Measurements from ENCODE around the gene UPP2. TPM values are rescaled to one million over a fixed set of nuclear protein-coding genes. Genes with fewer than 3 reads are reported as not detected.
A peak's percentile ranks its signal among the peaks of the same experiment; 100 is the strongest.

The UPP2 gene
- total and polyA plus RNA-seq, 2 of the 13 experiments (the other 11 are each of a cell fraction or from before 2014, with no cell fraction given): 0.07 to 0.28 TPM

- TF ChIP-seq EHMT2 (IDR thresholded peaks at IDR 0.05; ENCODE audit: borderline replicate concordance, low read depth, low read length): peak; percentile 41; the same call in 1 of the 2 replicates
- peak; percentile 88 for TF ChIP-seq GATAD2A (CRISPR knock-in tag; IDR thresholded peaks at IDR 0.05)
- TF ChIP-seq, protein P1, sequence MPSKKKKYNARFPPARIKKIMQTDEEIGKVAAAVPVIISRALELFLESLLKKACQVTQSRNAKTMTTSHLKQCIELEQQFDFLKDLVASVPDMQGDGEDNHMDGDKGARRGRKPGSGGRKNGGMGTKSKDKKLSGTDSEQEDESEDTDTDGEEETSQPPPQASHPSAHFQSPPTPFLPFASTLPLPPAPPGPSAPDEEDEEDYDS (CRISPR knock-in tag; IDR thresholded peaks at IDR 0.05): no peak
- TF ChIP-seq SALL1 (CRISPR knock-in tag; IDR thresholded peaks at IDR 0.05): peak; percentile 78
- no peak for TF ChIP-seq PAF1 (CRISPR knock-in tag; IDR thresholded peaks at IDR 0.05)
- no peak for TF ChIP-seq ZNF333 (CRISPR knock-in tag; IDR thresholded peaks at IDR 0.05; ENCODE audit: borderline replicate concordance)
- TF ChIP-seq KLF13 (CRISPR knock-in tag; IDR thresholded peaks at IDR 0.05): no peak
- 0 out of 2 replicates have a peak, but pooled peaks have one; percentile 50 for TF ChIP-seq ELF4 (CRISPR knock-in tag; IDR thresholded peaks at IDR 0.05; ENCODE audit: borderline replicate concordance)
- TF ChIP-seq, protein P2, sequence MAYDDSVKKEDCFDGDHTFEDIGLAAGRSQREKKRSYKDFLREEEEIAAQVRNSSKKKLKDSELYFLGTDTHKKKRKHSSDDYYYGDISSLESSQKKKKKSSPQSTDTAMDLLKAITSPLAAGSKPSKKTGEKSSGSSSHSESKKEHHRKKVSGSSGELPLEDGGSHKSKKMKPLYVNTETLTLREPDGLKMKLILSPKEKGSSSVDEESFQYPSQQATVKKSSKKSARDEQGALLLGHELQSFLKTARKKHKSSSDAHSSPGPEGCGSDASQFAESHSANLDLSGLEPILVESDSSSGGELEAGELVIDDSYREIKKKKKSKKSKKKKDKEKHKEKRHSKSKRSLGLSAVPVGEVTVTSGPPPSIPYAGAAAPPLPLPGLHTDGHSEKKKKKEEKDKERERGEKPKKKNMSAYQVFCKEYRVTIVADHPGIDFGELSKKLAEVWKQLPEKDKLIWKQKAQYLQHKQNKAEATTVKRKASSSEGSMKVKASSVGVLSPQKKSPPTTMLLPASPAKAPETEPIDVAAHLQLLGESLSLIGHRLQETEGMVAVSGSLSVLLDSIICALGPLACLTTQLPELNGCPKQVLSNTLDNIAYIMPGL (CRISPR knock-in tag; IDR thresholded peaks at IDR 0.05; ENCODE audit: borderline replicate concordance in 1 of 2, low read depth in 1 of 2): peak; percentile 26 to 70; a peak in 2 of 4 replicates
- TF ChIP-seq AHDC1 (CRISPR knock-in tag; IDR thresholded peaks at IDR 0.05; ENCODE audit: borderline replicate concordance): peak; percentile 89; the same call in 1 of the 2 replicates
- TF ChIP-seq FOXJ3 (CRISPR knock-in tag; IDR thresholded peaks at IDR 0.05; ENCODE audit: borderline replicate concordance): peak; percentile 57; the same call in 1 of the 2 replicates
- peak; percentile 25 for TF ChIP-seq XRCC5 (optimal IDR thresholded peaks at IDR 0.05; ENCODE audit: low read length)
- TF ChIP-seq ZNF605 (CRISPR knock-in tag; IDR thresholded peaks at IDR 0.05): peak; percentile 38; the same call in 1 of the 2 replicates
- TF ChIP-seq ZNF850 (CRISPR knock-in tag; conservative IDR thresholded peaks at IDR 0.05): no peak
- TF ChIP-seq ZNF709 (CRISPR knock-in tag; IDR thresholded peaks at IDR 0.05): no peak; the same call in 1 of the 2 replicates
- TF ChIP-seq ADNP (CRISPR knock-in tag; IDR thresholded peaks at IDR 0.05): no peak
- TF ChIP-seq SMAD3 (CRISPR knock-in tag; IDR thresholded peaks at IDR 0.05): no peak
- peak; percentile 62; the same call in 1 of the 2 replicates for TF ChIP-seq MIER3 (CRISPR knock-in tag; IDR thresholded peaks at IDR 0.05; ENCODE audit: borderline replicate concordance)
- peak; percentile 90 for TF ChIP-seq TBX2 (CRISPR knock-in tag; IDR thresholded peaks at IDR 0.05; ENCODE audit: borderline replicate concordance)
- TF ChIP-seq, protein P3, sequence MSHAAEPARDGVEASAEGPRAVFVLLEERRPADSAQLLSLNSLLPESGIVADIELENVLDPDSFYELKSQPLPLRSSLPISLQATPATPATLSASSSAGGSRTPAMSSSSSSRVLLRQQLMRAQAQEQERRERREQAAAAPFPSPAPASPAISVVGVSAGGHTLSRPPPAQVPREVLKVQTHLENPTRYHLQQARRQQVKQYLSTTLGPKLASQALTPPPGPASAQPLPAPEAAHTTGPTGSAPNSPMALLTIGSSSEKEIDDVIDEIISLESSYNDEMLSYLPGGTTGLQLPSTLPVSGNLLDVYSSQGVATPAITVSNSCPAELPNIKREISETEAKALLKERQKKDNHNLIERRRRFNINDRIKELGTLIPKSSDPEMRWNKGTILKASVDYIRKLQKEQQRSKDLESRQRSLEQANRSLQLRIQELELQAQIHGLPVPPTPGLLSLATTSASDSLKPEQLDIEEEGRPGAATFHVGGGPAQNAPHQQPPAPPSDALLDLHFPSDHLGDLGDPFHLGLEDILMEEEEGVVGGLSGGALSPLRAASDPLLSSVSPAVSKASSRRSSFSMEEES (CRISPR knock-in tag; IDR thresholded peaks at IDR 0.05): peak; percentile 43; the same call in 1 of the 2 replicates
- peak; percentile 32; the same call in 1 of the 2 replicates for TF ChIP-seq ZNF772 (CRISPR knock-in tag; IDR thresholded peaks at IDR 0.05)
These were observed 5.8 kb upstream of the UPP2 start (continued) for GRCh38 chr2:158095912-158096311.
